GM23338 (cell line): ENCODE results near the gene RSPH1.

Experiments used
- CTCF ChIP-seq, 2 experiments: fragments of 200-600 bp in 1 of 2; sonication (generic) in 1 of 2; conservative IDR thresholded peaks; 2 replicates each; pipeline versions ENCODE4 v1.5.1 to v1.6.1; 2016 to 2017; ENCODE audit warnings: antibody characterized with exemption in 2 of 2, low read depth in 2 of 2, mild to moderate bottlenecking in 2 of 2, moderate library complexity in 1 of 2
- EZH2 ChIP-seq: fragments of 200-600 bp; sonication (generic); IDR thresholded peaks from one replicate; pipeline ENCODE4 v1.8.0; 2017; ENCODE audit warnings: antibody characterized with exemption, mild to moderate bottlenecking, low read depth; ENCODE audit not compliant: unreplicated experiment

- TF ChIP-seq EZH2 (no peak), CTCF (conservative IDR thresholded peaks at IDR 0.05; ENCODE audit: low read depth in 2 of 2) (no peak)
Measured at GRCh38 chr21:42495765-42496119, 282 bp downstream of the RSPH1 start.
